Upper lobe of left lung (tissue), 6 donors: ENCODE results near the gene SEMA4D. TPM values are rescaled to one million over a fixed set of nuclear protein-coding genes. Genes with fewer than 3 reads are reported as not detected.

ENCODE experiments used
- ATAC-seq, 2 donors: fragments of 200-7000 bp; cut with Tn5 transposase; one replicate each; pipeline ENCODE4 v1.9.1; 2022; ENCODE audit warnings: mild to moderate bottlenecking in 2 of 2, moderate library complexity in 2 of 2; ENCODE audit not compliant: low FRiP score in 2 of 2
- DNase-seq, 2 donors: peaks; one replicate each; pipeline ENCODE4 v3.0.0-alpha.2; 2019 to 2020
- H3K27ac ChIP-seq, 4 donors: fragments of 200-600 bp; sonication (generic); one replicate each; pipeline ENCODE4 v1.5.1; 2016 to 2019
- H3K27me3 ChIP-seq, 4 donors: fragments of 200-600 bp; sonication (generic); one replicate each; pipeline ENCODE4 v1.5.1; 2017 to 2019
- H3K36me3 ChIP-seq, 4 donors: fragments of 200-600 bp; sonication (generic); one replicate each; pipeline ENCODE4 v1.5.1; 2016 to 2019
- H3K4me1 ChIP-seq, 4 donors: fragments of 200-600 bp; sonication (generic); one replicate each; pipeline ENCODE4 v1.5.1; 2018 to 2019
- H3K4me3 ChIP-seq, 4 donors: fragments of 200-600 bp; sonication (generic); one replicate each; pipeline ENCODE4 v1.5.1; 2017 to 2019; ENCODE audit warnings: mild to moderate bottlenecking in 2 of 4, moderate library complexity in 1 of 4
- H3K9me3 ChIP-seq, 4 donors: fragments of 200-600 bp; sonication (generic); one replicate each; pipeline ENCODE4 v1.5.1; 2018 to 2019
- EP300 ChIP-seq, 4 donors: sonication (generic); formaldehyde crosslinking; IDR thresholded peaks; one replicate each; pipeline ENCODE4 v1.5.1; 2017; ENCODE audit warnings: antibody characterized with exemption in 4 of 4, control low read depth in 2 of 4
- POLR2A ChIP-seq, 4 donors: fragments of 450-650 bp; IDR thresholded peaks; one replicate each; pipeline ENCODE4 v1.5.1; 2016 to 2017; ENCODE audit warnings: antibody characterized with exemption in 4 of 4, mild to moderate bottlenecking in 2 of 4
- POLR2AphosphoS5 ChIP-seq, 2 donors: sonication (generic); formaldehyde crosslinking; IDR thresholded peaks; one replicate each; pipeline ENCODE4 v1.5.1; 2017; ENCODE audit warnings: antibody characterized with exemption in 2 of 2
- WGBS, 2 donors: methylation state at CpG; one replicate each; pipeline ENCODE4 v1.1.5; 2017 to 2018; 5-methylcytosine and 5-hydroxymethylcytosine counted together
- total RNA-seq, 6 donors: library from RNA; depleted of rRNA in 4 of 6; stranded (reverse); fragments of >200 nt in 4 of 6; gene quantifications; one replicate each; pipeline versions ENCODE4 v1.1.0 to v1.2.1, GENCODE V29; 2016 to 2021
- TF ChIP-seq, protein P1 (sequence below), 6 experiments: fragments of 450-650 bp in 4 of 6; fragments of 200-600 bp in 2 of 6; sonication (generic) in 2 of 6; IDR thresholded peaks; one replicate each; pipeline ENCODE4 v1.5.1; 2016 to 2019; ENCODE audit warnings: antibody characterized with exemption in 6 of 6
- donor health status: DM: no; HTN: no; CAD: no; lungs with moderate emphysema.
- donor health status: DM: no; HTN: yes; CAD: no; lungs with severe emphysema.

SEMA4D gene
- total RNA-seq, 6 donors from 2014 or later = 24.6 to 61.3 (median 41.8) TPM

DNA sequence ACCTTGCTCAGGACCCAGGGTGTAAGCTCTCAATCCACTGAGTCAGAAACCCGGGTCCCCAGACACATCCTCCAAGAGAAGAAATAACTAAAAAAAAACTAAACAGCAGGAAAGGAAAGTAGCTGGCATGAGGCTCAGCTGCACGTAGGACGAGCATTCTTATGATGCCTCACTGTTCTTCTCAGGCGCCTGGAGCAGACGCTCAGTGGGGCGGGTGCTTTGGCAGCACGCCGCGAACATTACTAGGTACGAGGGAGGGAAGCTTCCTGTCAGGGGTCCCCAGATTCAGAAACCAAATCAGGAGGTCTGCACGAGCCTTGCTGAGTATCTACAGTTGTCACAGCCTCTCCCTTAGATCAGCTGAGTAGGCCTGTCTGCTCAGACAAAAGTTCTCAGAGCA lies 93.8 kb downstream of the SEMA4D start:
- Histone ChIP-seq H3K36me3 (peaks cover 0 to 15% (median 5%) of the 10 kb centered on the region in 4 donors), H3K27me3 (no peaks in the 10 kb centered on the region), H3K4me3 (no peak overlapping the region), H3K9me3 (no peaks in the 10 kb centered on the region), H3K27ac (no peak overlapping the region), H3K4me1 (peaks cover 3 to 23% (median 17%) of the 10 kb centered on the region in 4 donors)
- TF ChIP-seq EP300 (IDR thresholded peaks at IDR 0.05) = no peak
- TF ChIP-seq, protein P1, sequence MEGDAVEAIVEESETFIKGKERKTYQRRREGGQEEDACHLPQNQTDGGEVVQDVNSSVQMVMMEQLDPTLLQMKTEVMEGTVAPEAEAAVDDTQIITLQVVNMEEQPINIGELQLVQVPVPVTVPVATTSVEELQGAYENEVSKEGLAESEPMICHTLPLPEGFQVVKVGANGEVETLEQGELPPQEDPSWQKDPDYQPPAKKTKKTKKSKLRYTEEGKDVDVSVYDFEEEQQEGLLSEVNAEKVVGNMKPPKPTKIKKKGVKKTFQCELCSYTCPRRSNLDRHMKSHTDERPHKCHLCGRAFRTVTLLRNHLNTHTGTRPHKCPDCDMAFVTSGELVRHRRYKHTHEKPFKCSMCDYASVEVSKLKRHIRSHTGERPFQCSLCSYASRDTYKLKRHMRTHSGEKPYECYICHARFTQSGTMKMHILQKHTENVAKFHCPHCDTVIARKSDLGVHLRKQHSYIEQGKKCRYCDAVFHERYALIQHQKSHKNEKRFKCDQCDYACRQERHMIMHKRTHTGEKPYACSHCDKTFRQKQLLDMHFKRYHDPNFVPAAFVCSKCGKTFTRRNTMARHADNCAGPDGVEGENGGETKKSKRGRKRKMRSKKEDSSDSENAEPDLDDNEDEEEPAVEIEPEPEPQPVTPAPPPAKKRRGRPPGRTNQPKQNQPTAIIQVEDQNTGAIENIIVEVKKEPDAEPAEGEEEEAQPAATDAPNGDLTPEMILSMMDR (IDR thresholded peaks at IDR 0.05) = no peak
- no peak for TF ChIP-seq POLR2A (IDR thresholded peaks at IDR 0.05)
- no peak for TF ChIP-seq POLR2AphosphoS5 (IDR thresholded peaks at IDR 0.05)
- no peak for ATAC-seq
- no peak for DNase-seq
- WGBS, 2 donors = 88 to 89% methylated on average over 11 of the region's 11 CpGs

DNA sequence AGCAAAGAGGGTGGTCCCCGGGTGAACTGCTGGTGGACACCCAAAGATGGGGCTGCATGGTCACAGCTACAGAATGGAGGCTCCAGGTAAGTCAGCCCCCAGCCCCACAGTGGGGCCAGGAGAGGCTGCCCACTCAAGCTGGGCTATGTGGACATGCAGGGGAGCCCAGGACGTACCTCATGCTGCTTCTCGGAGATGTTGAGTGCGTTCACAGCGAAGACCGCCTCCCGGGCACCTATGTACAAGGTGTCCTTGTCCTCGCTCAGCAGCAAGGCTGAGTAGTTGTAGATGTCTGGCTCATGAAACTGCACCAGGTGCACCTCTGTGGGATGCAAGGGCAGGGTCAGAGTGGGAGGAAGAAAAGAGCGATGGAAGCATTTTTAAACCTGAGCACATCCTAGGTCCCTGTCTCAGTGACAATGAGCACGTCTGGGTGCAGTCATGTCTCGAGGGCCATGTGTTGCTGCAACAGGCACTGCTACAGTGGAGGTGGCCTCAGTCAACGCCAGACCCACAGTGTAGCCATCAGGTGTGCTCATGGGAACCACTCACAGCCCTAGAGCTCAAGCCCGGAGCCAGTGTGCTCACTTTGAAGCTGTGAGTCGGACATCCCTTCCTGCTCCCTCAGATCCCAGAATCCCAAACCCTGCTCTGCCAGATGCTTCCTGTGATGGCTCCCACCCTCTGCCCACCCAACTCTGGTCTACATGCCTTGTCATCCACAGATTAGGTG lies 95.1 kb downstream of the SEMA4D start:
- Histone ChIP-seq H3K9me3 (no peaks in the 10 kb centered on the region), H3K27ac (no peak overlapping the region), H3K4me3 (no peak overlapping the region), H3K27me3 (no peaks in the 10 kb centered on the region), H3K36me3 (peaks cover 0 to 15% (median 5%) of the 10 kb centered on the region in 4 donors), H3K4me1 (peaks cover 3 to 19% (median 13%) of the 10 kb centered on the region in 4 donors)
- 88 to 98% methylated on average over 14 of the region's 14 CpGs for WGBS, 2 donors
- ATAC-seq = no peak
- no peak for DNase-seq
- TF ChIP-seq POLR2A (IDR thresholded peaks at IDR 0.05) = no peak

GRCh38 chr9:89400403-89401116 lies 97.4 kb downstream of the SEMA4D start:
- H3K27ac ChIP-seq = peak overlapping the region; percentile 39 to 83 (median 72)
- DNase-seq (no peak), ATAC-seq (peak; percentile 60 to 80)
- TF ChIP-seq EP300 (IDR thresholded peaks at IDR 0.05) (no peak), POLR2A (IDR thresholded peaks at IDR 0.05) (peak in 1 of 4 donors; percentile 27)
- TF ChIP-seq, protein P1 (IDR thresholded peaks at IDR 0.05) = no peak
- 62 to 86% methylated on average over 12 of the region's 12 CpGs for WGBS, 2 donors
- peaks cover 0 to 27% (median 12%) of the 10 kb centered on the region in 4 donors for H3K36me3 ChIP-seq
- H3K27me3 ChIP-seq = no peaks in the 10 kb centered on the region
- H3K4me3 ChIP-seq = no peak overlapping the region
- peaks cover 0 to 8% (median 1%) of the 10 kb centered on the region in 4 donors for H3K4me1 ChIP-seq
- no peaks in the 10 kb centered on the region for H3K9me3 ChIP-seq

DNA sequence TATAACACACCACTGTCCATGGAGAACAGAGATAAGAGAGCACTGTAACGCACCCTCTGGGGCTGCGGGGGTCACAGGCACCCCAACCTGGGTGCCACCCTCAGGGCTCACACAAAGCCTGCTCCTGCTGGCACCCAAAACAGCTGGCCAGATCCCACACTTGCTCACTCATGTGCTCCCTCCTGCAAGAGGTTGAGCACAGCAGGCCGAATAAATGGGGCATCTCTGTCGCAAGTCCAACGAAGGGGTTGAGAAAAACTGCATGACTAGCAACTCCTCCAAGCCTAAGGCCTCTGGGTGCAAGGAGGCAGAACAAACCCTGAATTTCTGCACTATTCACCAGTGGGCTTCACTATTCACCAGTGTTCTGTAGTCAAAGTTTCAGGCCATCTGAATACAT lies 99.3 kb downstream of the SEMA4D start:
- peaks cover 0 to 4% (median 0%) of the 10 kb centered on the region in 4 donors for H3K4me1 ChIP-seq
- no peak for DNase-seq
- no peaks in the 10 kb centered on the region for H3K27me3 ChIP-seq
- 81% methylated on average over 5 of the region's 5 CpGs; no CpG with 5 or more reads in 1 of the 2 donors for WGBS, 2 donors
- H3K36me3 ChIP-seq = peaks cover 0 to 38% (median 18%) of the 10 kb centered on the region in 4 donors
- H3K9me3 ChIP-seq = no peaks in the 10 kb centered on the region
- peak overlapping the region in 2 of 4 donors; percentile 12 to 45 for H3K27ac ChIP-seq
- H3K4me3 ChIP-seq = no peak overlapping the region
- ATAC-seq = no peak
- TF ChIP-seq, protein P1 (IDR thresholded peaks at IDR 0.05) = no peak
- no peak for TF ChIP-seq EP300 (IDR thresholded peaks at IDR 0.05)

DNA sequence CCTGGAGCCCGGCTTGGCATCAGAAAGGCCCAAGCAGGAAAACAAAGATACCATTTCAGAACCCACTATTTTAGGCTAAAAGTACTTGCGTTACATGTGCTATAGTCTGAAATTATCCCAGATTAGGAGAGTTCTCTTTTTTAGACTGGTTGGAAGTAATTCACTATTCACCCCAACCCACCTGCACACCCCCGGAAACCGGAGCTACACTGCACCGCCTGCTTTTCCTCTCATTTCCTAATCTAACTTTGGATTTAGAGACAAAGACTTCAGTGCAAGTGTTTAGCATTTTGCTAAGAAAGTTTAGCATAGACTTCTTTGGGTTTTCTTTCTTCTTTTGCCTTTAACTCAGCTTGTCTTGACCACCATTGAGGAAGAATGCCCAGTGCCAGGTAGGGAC lies 100.4 kb downstream of the SEMA4D start:
- ATAC-seq (no peak), DNase-seq (no peak)
- H3K9me3 ChIP-seq = no peaks in the 10 kb centered on the region
- WGBS, 2 donors = 91 to 99% methylated on average over 5 of the region's 5 CpGs
- H3K27me3 ChIP-seq = no peaks in the 10 kb centered on the region
- no peak overlapping the region for H3K4me3 ChIP-seq
- peaks cover 0 to 4% (median 0%) of the 10 kb centered on the region in 4 donors for H3K4me1 ChIP-seq
- TF ChIP-seq, protein P1 (IDR thresholded peaks at IDR 0.05) = no peak
- TF ChIP-seq POLR2AphosphoS5 (IDR thresholded peaks at IDR 0.05) (no peak), EP300 (IDR thresholded peaks at IDR 0.05) (no peak), POLR2A (IDR thresholded peaks at IDR 0.05) (no peak)
- H3K27ac ChIP-seq = no peak overlapping the region
- H3K36me3 ChIP-seq = peaks cover 0 to 43% (median 23%) of the 10 kb centered on the region in 4 donors
